ENCODE measurements around the gene SLF2. TPM values are rescaled to one million over a fixed set of nuclear protein-coding genes. Genes with fewer than 3 reads are reported as not detected.
"Not testable (repeated sequence)": the region's sequence is repeated elsewhere in the genome, so short reads cannot be mapped to it uniquely, and the experiment has no call there.

The SLF2 gene
- total RNA-seq, 1 donor from 2014 or later, result 46.5 TPM

GRCh38 chr10:100878291-100878910, 34.4 kb upstream of the SLF2 start:
- DNase-seq (ENCODE audit: low spot score in 2 of 2), result peak; percentile 53 to 84
- FAIRE-seq, result no peak

- FAIRE-seq (no peak), DNase-seq (ENCODE audit: low spot score in 2 of 2) (no peak)
Measured at GRCh38 chr10:100879741-100880360, 32.9 kb upstream of the SLF2 start.

GRCh38 chr10:100881556-100882213, 31.1 kb upstream of the SLF2 start:
- FAIRE-seq (no peak), DNase-seq (ENCODE audit: low spot score in 2 of 2) (no peak)

- DNase-seq (ENCODE audit: low spot score in 2 of 2) (no peak), FAIRE-seq (no peak)
Measured at GRCh38 chr10:100882252-100882651, 30.5 kb upstream of the SLF2 start.

GRCh38 chr10:100882671-100883311, 30.0 kb upstream of the SLF2 start:
- no peak for FAIRE-seq
- no peak for DNase-seq (ENCODE audit: low spot score in 2 of 2)

- no peak for FAIRE-seq
- no peak for DNase-seq (ENCODE audit: low spot score in 2 of 2)
Measured at GRCh38 chr10:100883312-100883821, 29.4 kb upstream of the SLF2 start.

DNA sequence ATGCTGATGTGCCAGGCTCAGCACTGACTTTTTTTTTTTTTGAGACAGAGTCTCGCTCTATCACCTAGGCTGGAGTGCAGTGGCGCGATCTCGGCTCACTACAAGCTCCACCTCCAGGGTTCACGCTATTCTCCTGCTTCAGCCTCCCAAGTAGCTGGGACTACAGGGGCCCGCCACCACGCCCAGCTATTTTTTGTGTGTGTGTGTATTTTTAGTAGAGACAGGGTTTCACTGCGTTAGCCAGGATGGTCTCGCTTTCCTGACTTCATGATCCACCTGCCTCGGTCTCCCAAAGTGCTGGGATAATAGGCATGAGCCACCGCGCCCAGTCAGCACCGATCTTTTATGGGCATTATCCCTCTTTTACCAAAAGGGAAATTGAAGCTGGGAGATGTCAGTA, 27.2 kb upstream of the SLF2 start:
- not testable (repeated sequence) for FAIRE-seq; DNase-seq (ENCODE audit: low spot score in 2 of 2)

DNA sequence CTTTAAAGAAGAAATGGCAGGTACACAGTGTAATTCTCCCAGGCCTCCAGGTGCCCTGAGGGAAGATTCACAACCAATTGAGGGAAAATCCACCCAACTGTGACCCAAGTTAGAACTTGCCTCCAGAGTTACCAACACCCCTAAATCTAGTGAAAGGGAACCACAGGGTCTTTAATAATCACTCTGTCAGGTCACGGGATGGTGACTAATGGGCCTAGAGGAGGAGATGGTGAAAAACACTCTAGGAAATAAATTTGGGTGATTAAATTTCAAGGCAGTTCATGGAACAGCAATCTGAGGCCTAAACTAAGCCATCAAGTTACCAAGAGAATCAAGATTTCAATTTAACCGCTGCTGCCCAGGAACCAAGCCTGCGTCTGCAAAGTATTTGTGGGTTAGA, 26.7 kb upstream of the SLF2 start:
- FAIRE-seq (no peak), DNase-seq (ENCODE audit: low spot score in 2 of 2) (no peak)

GRCh38 chr10:100886521-100886920, 26.2 kb upstream of the SLF2 start:
- no peak for FAIRE-seq

DNA sequence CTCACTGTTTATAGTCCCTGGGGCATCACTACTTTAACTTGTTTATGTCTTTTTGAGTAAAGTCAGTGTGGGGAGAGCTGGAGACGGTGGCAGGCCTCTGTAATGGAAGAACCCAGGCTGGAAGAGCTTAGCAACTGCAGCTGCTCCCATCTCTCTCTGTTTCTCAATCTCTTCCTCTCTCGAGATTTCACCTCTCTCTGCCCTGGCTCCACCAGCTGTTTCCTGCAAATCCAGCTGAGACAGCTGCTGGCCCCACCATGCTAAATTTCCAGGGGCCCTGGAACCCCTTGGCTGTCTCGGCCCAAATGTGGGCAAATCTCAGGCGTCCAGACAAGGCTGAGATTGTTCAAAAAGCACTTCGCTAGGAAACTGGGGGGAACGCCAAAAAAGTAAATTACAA, 25.8 kb upstream of the SLF2 start:
- FAIRE-seq (no peak), DNase-seq (ENCODE audit: low spot score in 2 of 2) (no peak)

More at GRCh38 chr10:100886521-100886920, 26.2 kb upstream of the SLF2 start:
- no peak for DNase-seq (ENCODE audit: low spot score in 2 of 2)

DNA sequence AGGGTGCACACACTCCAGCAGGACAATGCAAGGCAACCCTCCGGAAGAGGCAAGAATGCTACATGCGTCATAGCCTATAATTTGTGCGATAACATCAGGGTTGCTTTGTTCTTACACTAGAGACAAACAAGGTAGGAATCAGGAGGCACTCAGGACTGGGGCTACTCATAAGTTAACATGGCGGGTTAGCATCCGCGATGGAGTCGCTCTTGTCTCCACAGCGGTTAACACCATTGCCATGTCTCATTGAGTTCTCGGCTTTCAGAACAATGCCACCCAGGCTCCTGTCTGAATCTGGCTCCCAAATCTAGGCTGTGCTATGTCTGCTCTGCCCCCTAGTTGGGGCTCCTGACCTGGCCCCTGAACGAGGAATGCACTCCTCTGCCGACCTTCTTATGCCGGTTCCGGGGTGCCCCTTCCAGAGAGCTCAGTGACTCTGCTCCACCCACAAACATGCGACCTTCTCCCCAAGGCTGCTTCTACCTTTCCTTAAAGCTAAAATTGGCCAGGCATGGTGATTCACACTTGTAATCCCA, 24.9 kb upstream of the SLF2 start:
- no peak for FAIRE-seq
- DNase-seq (ENCODE audit: low spot score in 2 of 2), result no peak

DNA sequence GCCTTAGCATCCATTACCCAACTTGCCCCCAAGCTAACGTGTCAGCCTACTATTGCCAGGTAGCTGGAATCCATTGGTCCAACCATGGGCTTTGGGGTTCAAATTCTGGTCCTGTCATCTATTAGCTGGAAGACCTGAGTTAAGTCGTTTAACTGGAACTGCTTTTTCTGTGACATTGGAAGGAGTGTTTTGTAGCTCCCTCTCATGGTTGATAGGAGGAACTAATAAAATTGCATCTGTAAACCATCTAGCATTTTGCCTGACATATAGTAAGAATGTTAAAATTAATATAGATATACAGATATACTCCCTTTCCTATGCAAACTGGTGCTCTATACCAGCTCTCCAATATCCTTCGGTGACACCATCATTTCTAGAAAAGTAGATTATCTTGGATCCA, 23.8 kb upstream of the SLF2 start:
- FAIRE-seq, result no peak
- DNase-seq (ENCODE audit: low spot score in 2 of 2), result no peak

GRCh38 chr10:100889546-100889945, 23.2 kb upstream of the SLF2 start:
- no peak for FAIRE-seq
- DNase-seq (ENCODE audit: low spot score in 2 of 2), result no peak

- FAIRE-seq (no peak), DNase-seq (ENCODE audit: low spot score in 2 of 2) (no peak)
Measured at GRCh38 chr10:100890141-100890672, 22.6 kb upstream of the SLF2 start.

GRCh38 chr10:100890673-100891317, 22.0 kb upstream of the SLF2 start:
- FAIRE-seq (no peak), DNase-seq (ENCODE audit: low spot score in 2 of 2) (no peak)

DNA sequence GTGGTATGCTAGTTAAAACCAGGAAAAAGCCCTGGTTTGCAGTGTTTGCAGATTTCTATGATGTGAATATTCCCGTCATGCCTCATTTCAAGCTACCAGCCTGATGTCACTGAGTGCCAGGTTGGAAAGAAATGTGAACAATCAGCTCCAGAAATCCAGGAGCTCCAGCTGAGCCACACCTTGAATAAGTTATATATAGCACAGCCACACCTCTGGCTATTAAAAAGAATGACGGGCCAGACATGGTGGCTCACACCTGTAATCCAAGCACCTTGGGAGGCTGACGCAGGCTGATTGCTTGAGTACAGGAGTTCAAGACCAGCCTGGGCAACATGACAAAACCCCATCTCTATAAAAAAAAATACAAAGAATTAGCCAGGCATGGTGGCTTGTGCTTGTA, 18.7 kb upstream of the SLF2 start:
- no peak for DNase-seq (ENCODE audit: low spot score in 2 of 2)
- FAIRE-seq, result no peak

DNA sequence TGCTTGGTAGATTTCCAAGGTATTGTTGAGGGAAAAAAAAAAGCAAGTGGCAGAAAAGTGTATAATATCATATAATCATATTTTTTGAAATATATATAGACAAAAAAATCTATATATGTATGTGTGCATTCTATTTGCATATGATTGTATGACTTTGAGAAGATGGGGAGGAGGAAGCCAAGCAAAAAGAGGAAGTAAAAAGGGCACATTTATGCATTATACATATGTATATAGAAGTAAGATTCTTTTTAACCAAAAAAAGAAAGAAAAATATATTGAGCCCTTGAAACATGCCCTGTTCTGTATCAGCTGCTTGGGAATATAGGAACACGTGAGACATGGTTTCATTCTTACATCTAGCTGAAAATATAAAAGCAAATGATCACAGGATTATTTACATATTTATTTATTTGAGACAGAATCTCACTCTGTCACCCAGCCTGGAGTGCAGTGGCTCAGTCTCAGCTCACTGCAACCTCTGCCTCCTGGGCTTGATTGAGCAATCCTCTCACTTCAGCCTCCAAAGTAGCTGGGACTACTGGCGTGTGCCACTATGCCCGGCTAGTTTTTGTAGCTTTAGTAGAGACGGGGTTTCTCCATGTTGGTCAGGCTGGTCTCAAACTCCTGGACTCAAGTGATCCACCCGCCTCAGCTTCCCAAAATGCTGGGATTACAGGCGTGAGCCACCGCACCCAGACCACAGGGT, 18.0 kb upstream of the SLF2 start:
- FAIRE-seq, result no peak
- DNase-seq (ENCODE audit: low spot score in 2 of 2), result no peak

DNA sequence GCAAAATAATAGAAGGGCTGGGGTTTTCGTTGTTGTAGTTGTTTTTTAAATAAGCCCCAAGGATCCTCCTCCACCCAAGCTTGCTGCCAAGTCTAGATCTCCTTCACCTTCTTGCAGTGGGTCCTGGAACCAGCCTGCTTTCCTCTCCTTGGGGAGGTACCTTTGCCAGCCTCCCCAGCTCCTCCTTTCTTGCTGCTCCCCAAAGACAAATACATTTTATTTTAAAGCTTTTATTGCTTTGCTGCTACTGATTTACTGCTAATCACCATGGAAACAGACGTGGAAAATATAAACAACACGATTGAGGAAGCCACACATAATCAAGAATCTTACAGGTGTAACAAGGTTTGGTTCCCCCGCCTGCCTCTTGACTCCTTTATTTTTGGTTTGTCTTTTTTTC, 17.4 kb upstream of the SLF2 start:
- FAIRE-seq (no peak), DNase-seq (ENCODE audit: low spot score in 2 of 2) (no peak)

DNA sequence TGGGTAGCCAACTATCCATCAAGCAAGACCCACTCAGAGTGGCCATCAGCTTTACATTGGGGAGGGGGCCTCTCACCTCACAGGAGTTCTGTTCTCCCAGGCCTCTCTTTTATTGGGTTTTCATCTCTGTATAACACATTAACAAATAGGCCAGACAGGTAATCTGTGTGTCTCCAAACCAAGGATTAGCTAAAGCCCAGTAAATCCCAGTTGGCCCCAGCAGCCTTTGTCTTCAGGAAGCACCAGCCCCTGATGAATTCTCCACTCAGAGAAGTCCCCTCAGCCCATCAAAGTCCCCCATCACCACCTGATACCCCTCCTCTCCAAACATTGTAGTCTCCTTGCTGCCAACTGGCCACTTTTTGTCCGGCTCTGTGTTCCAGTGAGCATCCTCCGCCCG, 16.9 kb upstream of the SLF2 start:
- DNase-seq (ENCODE audit: low spot score in 2 of 2) (no peak), FAIRE-seq (no peak)
